ENCODE results near the gene MAML2.
"Not testable (repeated sequence)": the region's sequence is repeated elsewhere in the genome, so short reads cannot be mapped to it uniquely, and the experiment has no call there.

Gene MAML2

DNA sequence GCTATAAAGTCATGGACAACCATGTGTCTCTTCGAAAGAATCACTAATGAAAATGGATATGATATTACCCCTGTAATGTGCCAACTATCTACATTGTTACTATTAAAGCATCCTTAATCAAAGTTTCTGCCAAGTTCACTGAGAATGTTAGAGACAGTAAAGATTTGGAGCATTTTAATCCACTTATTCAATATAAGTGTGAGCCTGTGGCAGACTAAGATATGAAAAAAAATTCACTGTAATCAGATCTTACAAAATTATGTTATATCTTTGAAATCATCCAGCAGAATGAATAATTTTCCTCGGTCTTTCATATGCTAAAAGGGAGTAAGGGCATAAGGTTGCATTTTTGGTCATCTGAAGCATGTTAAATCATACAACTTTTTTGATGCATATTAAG lies 49.9 kb downstream of the MAML2 start:
- no peak for DNase-seq (ENCODE audit: low read depth)

DNA sequence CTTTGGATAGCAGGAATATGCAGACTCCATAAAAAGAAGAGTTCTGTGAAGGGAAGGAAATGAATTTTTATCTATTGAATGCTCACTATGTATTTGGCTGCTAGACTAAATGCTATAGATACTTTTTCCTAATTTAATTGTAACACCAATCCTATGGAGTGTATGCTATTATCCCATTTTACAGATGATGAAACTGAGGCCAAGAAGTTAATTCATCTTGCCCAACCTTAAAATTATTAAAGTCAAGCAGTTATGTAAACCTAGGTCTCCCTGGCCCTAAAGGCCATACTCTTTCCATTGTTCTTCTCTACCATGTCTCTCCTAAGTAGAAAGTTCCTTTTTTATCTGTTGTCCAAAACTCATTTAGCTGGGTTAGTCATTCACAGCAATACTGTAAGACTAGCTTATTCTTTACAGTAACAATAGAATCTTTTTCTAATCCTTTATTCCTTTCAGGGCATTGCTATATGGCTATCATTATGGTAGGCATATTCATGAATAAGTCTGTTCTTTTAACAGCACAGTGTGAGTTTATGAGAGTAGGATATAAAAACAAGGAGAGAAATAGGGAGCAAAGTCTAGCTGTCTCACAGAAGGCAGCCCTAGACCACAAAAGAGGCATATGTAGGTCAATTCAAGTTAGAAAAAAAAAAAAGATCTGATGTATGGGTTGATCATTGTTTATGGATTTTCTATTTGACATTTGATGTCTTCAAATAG lies 50.5 kb downstream of the MAML2 start:
- no peak for DNase-seq (ENCODE audit: low read depth)

- no peak for DNase-seq (ENCODE audit: low read depth)
Observed at GRCh38 chr11:96290631-96291030, 52.4 kb downstream of the MAML2 start.

DNA sequence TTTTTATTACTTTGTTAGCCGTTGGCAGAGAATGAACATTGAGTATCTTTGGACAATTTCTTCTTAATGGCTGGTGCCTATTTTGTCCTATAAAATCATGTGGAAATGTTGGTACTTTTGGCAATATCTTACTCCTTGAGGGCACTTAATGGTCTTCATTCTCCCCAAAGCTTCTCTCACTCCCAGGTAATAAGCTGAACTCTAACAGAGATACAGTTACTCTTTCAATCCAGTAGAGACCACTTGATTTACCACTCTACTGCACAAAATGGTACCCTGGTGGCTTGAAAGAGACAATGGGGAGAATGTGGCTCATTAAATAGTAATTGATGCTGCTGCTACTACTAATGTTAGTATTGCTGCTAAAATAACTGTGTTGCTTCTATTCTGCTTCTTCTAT lies 53.0 kb downstream of the MAML2 start:
- DNase-seq (ENCODE audit: low read depth), result no peak

- DNase-seq (ENCODE audit: low read depth), result no peak
Observed at GRCh38 chr11:96288915-96289314, 54.1 kb downstream of the MAML2 start.

GRCh38 chr11:96287822-96288439 lies 55.1 kb downstream of the MAML2 start:
- no peak for DNase-seq (ENCODE audit: low read depth)

- not testable (repeated sequence) for DNase-seq (ENCODE audit: low read depth)
Observed at GRCh38 chr11:96285985-96286384, 57.0 kb downstream of the MAML2 start.

GRCh38 chr11:96284917-96285316 lies 58.1 kb downstream of the MAML2 start:
- no peak for DNase-seq (ENCODE audit: low read depth)

GRCh38 chr11:96284401-96284800 lies 58.6 kb downstream of the MAML2 start:
- no peak for DNase-seq (ENCODE audit: low read depth)

- no peak for DNase-seq (ENCODE audit: low read depth)
Observed at GRCh38 chr11:96282625-96283220, 60.3 kb downstream of the MAML2 start.

DNA sequence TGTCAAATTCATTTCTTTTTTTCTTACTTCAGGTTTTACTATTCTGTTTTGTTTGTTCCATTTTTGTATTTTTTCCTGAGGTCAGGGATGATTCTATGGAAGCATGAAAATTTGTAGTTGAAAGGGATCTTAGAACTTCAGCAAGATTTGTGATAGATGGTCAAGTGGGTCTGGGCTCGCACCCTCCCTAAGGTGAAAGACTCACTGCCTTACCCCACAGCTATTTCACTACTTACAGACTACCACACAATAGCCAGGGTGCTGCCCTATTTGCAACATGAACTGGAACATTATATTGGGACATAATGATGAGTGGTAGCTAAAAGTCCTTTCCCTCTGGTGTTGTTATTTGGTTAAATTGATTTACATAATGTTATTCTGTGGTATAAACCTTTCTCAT lies 62.6 kb downstream of the MAML2 start:
- DNase-seq (ENCODE audit: low read depth), result no peak

DNA sequence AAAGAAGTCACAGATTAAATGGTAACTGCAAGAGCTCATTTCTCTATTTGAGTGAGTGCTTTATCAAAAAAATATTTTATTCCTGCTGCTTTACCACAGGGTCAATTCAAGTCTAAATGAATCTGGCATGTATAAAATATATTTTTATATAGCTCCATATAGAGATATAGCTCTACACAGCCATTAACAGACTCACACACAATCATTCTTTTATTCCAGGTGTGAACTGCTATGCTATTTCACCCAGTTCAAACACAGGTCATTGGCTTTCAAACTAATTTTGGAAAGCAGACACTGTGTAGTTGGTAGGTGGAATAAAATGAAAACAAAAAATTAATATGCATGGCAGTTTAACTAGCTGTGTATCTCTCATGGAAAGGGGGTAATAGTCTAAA lies 63.1 kb downstream of the MAML2 start:
- no peak for DNase-seq (ENCODE audit: low read depth)

GRCh38 chr11:96279018-96279895 lies 63.7 kb downstream of the MAML2 start:
- no peak for DNase-seq (ENCODE audit: low read depth)

- DNase-seq (ENCODE audit: low read depth), result no peak
Observed at GRCh38 chr11:96278039-96278897, 64.7 kb downstream of the MAML2 start.

- no peak for DNase-seq (ENCODE audit: low read depth)
Observed at GRCh38 chr11:96277696-96278038, 65.3 kb downstream of the MAML2 start.

GRCh38 chr11:96276836-96277235 lies 66.2 kb downstream of the MAML2 start:
- no peak for DNase-seq (ENCODE audit: low read depth)

GRCh38 chr11:96275801-96276594 lies 67.0 kb downstream of the MAML2 start:
- DNase-seq (ENCODE audit: low read depth), result no peak

GRCh38 chr11:96273507-96273906 lies 69.5 kb downstream of the MAML2 start:
- no peak for DNase-seq (ENCODE audit: low read depth)

DNA sequence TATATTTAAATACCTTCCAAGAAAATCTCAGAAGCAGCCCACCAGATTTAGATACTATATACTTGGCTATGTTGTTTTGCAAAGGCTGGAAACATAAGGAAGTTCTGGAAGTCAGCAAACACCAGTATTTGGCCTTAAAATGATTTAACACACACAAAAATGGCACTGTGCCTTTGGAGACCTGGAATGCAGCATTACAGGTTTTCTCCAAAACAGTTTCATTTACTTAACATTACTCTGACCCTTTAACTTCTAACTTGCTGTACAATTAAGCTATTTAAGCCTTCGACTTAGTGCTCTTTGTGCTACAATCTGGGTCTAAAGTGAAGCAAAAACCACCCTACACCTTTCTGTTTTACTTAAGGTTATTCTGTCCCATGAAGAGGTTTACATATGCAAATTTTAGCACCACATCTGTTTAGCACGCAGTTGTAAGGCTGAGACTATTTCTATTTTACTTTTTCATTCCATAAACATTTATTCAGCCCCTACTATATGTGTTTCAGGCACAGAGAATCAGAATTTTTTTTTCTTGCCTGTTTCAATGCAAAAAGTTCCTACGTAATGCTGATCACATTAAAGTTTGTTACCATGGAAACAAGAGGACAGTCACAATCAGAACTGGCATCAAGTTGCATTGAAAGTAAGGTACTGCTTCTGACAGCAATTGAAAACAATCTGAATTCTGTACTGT lies 70.3 kb downstream of the MAML2 start:
- DNase-seq (ENCODE audit: low read depth), result no peak

- DNase-seq (ENCODE audit: low read depth), result no peak
Observed at GRCh38 chr11:96271777-96272176, 71.2 kb downstream of the MAML2 start.
